NCI-H1930 (cell line): ENCODE measurements around the gene ATF1.
"Not testable (repeated sequence)": the region's sequence is repeated elsewhere in the genome, so short reads cannot be mapped to it uniquely, and the experiment has no call there.

Source experiments
- DNase-seq, 2 experiments: peaks; one replicate each; lab custom pipeline; 2025; lab: John Stamatoyannopoulos, UW

Gene ATF1

DNA sequence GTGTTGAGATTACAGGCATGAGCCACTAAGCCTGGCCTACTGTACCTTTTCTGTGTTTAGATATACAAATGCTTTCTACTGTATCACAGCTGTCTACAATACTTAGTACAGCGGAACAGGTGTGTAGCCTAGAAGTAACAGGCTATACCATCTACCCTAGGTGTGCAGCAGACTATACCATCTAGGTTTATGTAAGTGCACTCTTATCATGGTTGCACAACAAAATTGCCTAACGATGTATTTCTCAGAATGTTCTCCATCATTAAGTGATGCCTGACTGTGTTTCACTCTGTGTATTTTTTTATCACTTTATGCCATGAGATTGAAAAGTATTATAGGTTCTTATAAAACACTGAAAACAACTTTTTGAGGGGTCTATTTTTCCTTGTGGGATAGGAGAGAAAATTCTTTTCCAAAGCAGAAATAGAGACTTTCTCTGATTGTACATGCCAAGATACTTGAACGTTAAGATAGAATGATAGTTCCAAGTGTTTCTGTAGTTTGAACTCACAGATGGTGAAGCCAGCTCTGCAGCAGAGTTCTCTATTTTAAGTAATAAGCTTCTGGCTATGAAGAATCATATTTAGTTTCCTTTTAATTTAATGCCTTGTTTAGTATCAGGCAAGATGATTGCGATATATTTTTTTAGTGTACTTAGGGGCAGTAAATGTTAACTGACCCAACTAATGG is 95.9 kb downstream of the ATF1 start:
- no peak for DNase-seq

- no peak for DNase-seq
Observed at GRCh38 chr12:50862316-50862715, 98.4 kb downstream of the ATF1 start.

DNA sequence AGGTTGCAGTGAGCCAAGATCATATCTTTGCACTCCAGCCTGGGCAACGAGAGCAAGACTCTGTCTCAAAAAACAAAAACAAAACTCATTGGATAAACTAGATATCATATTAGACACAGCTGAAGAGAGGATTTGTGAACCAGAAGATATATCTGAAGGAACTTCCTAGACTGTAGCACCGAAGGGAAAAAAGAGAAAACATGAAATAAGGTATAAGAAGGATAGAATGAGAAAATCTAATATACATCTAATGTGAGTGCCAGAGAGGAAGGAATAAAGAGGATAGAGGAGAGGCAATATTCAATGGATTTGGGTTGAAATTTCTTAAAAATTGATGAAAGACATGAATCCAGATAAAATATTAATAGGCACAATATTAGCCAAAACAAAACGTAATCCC is 101.4 kb downstream of the ATF1 start:
- DNase-seq: no peak

DNA sequence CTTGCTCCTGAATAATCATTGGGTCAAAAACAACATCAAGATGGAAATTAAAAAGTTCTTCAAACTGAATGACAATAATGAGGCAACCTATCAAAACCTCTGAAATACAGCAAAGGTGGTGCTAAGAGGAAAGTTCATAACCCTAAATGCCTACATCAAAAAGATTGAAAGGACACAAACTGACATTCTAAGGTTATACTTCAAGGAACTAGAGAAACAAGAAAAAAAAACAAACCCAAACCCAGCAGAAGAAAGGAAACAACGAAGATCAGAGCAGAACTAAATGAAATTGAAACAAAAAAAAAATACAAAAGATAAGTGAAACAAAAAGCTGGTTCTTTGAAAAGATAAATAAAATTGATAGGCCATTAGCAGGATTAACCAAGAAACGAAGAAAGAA is 105.0 kb downstream of the ATF1 start:
- not testable (repeated sequence) for DNase-seq
